OCI-LY1 (cell line): ENCODE results near the gene PHLDB3.
A peak's percentile ranks its signal among the peaks of the same experiment; 100 is the strongest.

Experiments used
- H2AFZ ChIP-seq: fragments of 200-600 bp; sonication (generic), shearing (Covaris generic); 2 replicates; pipeline ENCODE4 v1.6.0; 2014; ENCODE audit warnings: antibody characterized with exemption, mild to moderate bottlenecking, low read length
- H3F3A ChIP-seq: fragments of 200-600 bp; sonication (generic), shearing (Covaris generic); 2 replicates; pipeline ENCODE4 v1.6.0; 2014; ENCODE audit warnings: mild to moderate bottlenecking, antibody characterized with exemption, low read length, moderate library complexity; ENCODE audit not compliant: insufficient read depth
- H3K27ac ChIP-seq: fragments of 200-600 bp; sonication (generic); 2 replicates; pipeline ENCODE4 v1.5.1; 2014; ENCODE audit warnings: low read length, mixed run types, mild to moderate bottlenecking, low read depth; ENCODE audit not compliant: poor library complexity, severe bottlenecking
- H3K27me3 ChIP-seq: fragments of 200-600 bp; sonication (generic); 2 replicates; pipeline ENCODE4 v1.6.0; 2014; ENCODE audit warnings: antibody characterized with exemption, mild to moderate bottlenecking, low read length, moderate library complexity; ENCODE audit not compliant: insufficient read depth
- H3K36me3 ChIP-seq: fragments of 200-600 bp; sonication (generic); 2 replicates; pipeline ENCODE4 v1.6.1; 2014; ENCODE audit warnings: mild to moderate bottlenecking, antibody characterized with exemption, low read length, moderate library complexity, mixed read lengths; ENCODE audit not compliant: insufficient read depth
- H3K4me1 ChIP-seq: fragments of 200-600 bp; sonication (generic); 2 replicates; pipeline ENCODE4 v1.5.1; 2014; ENCODE audit warnings: mild to moderate bottlenecking, low read length, moderate library complexity; ENCODE audit not compliant: insufficient read depth, severe bottlenecking
- H3K4me2 ChIP-seq: fragments of 200-600 bp; sonication (generic), shearing (Covaris generic); 2 replicates; pipeline ENCODE4 v1.6.1; 2014; ENCODE audit warnings: low read length
- H3K4me3 ChIP-seq: fragments of 200-600 bp; sonication (generic); 2 replicates; pipeline ENCODE4 v1.5.1; 2014; ENCODE audit warnings: low read length, low read depth, mild to moderate bottlenecking, mixed read lengths; ENCODE audit not compliant: poor library complexity, severe bottlenecking
- H3K79me2 ChIP-seq: fragments of 200-600 bp; shearing (Covaris generic); 2 replicates; pipeline ENCODE4 v1.6.1; 2016; ENCODE audit warnings: mixed run types, low read length, mixed read lengths; ENCODE audit not compliant: insufficient read depth
- H3K9ac ChIP-seq: fragments of 200-600 bp; sonication (generic), shearing (Covaris generic); 2 replicates; pipeline ENCODE4 v1.6.1; 2014; ENCODE audit warnings: mild to moderate bottlenecking, low read length, mixed read lengths
- H3K9me2 ChIP-seq: fragments of 200-600 bp; sonication (generic), shearing (Covaris generic); 2 replicates; pipeline ENCODE4 v1.6.1; 2014; ENCODE audit warnings: low read depth, mild to moderate bottlenecking, low read length, mixed read lengths
- H3K9me3 ChIP-seq: fragments of 200-600 bp; shearing (Covaris generic); 2 replicates; pipeline ENCODE4 v1.6.1; 2014; ENCODE audit warnings: low read length, mixed read lengths
- H4K20me1 ChIP-seq: fragments of 200-600 bp; sonication (generic), shearing (Covaris generic); 2 replicates; pipeline ENCODE4 v1.6.0; 2016; ENCODE audit warnings: mild to moderate bottlenecking, low read length; ENCODE audit not compliant: insufficient read depth
- CTCF ChIP-seq: fragments of 200-600 bp; sonication (generic), shearing (Covaris generic); IDR thresholded peaks from 2 replicates; pipeline ENCODE4 v1.5.1; 2017; ENCODE audit warnings: mild to moderate bottlenecking, antibody characterized with exemption, low read length, moderate library complexity, mixed read lengths
- EZH2 ChIP-seq: fragments of 200-600 bp; sonication (generic), shearing (Covaris generic); IDR thresholded peaks from 2 replicates; pipeline ENCODE4 v1.8.0; 2017; ENCODE audit warnings: borderline replicate concordance, mixed run types, mild to moderate bottlenecking, antibody characterized with exemption, low read length, moderate library complexity, mixed read lengths

PHLDB3 gene

GRCh38 chr19:43450545-43450997, 54.0 kb downstream of the PHLDB3 start:
- Histone ChIP-seq H3K4me2 (no peak overlapping the region), H3K36me3 (no peaks in the 10 kb centered on the region), H3K4me1 (no peaks in the 10 kb centered on the region), H3K4me3 (no peak overlapping the region), H2AFZ (no peak overlapping the region), H3K79me2 (no peaks in the 10 kb centered on the region), H3K9me2 (no peaks in the 10 kb centered on the region), H3K27ac (no peak overlapping the region), H3K9ac (no peak overlapping the region), H3F3A (no peaks in the 10 kb centered on the region), H3K27me3 (no peaks in the 10 kb centered on the region), H4K20me1 (no peaks in the 10 kb centered on the region), H3K9me3 (no peaks in the 10 kb centered on the region)
- TF ChIP-seq CTCF (no peak), EZH2 (no peak)

- TF ChIP-seq CTCF (no peak), EZH2 (no peak)
- no peaks in the 10 kb centered on the region for H3F3A ChIP-seq
- no peaks in the 10 kb centered on the region for H3K79me2 ChIP-seq
- H3K27ac ChIP-seq: no peak overlapping the region
- no peak overlapping the region for H2AFZ ChIP-seq
- H3K4me1 ChIP-seq: no peaks in the 10 kb centered on the region
- no peak overlapping the region for H3K4me3 ChIP-seq
- no peak overlapping the region for H3K4me2 ChIP-seq
- no peaks in the 10 kb centered on the region for H3K36me3 ChIP-seq
- H3K9me3 ChIP-seq: no peaks in the 10 kb centered on the region
- H3K27me3 ChIP-seq: no peaks in the 10 kb centered on the region
- H3K9me2 ChIP-seq: no peaks in the 10 kb centered on the region
- no peak overlapping the region for H3K9ac ChIP-seq
- no peaks in the 10 kb centered on the region for H4K20me1 ChIP-seq
These were observed 56.9 kb downstream of the PHLDB3 start for GRCh38 chr19:43447655-43448054.

GRCh38 chr19:43446746-43447489, 57.6 kb downstream of the PHLDB3 start:
- Histone ChIP-seq H3K36me3 (no peaks in the 10 kb centered on the region), H2AFZ (no peak overlapping the region), H3K9me3 (no peaks in the 10 kb centered on the region), H3F3A (no peaks in the 10 kb centered on the region), H3K4me3 (no peak overlapping the region), H3K4me2 (no peak overlapping the region), H3K4me1 (no peaks in the 10 kb centered on the region), H3K27me3 (no peaks in the 10 kb centered on the region), H3K9me2 (no peaks in the 10 kb centered on the region), H4K20me1 (no peaks in the 10 kb centered on the region), H3K27ac (no peak overlapping the region), H3K9ac (no peak overlapping the region), H3K79me2 (no peaks in the 10 kb centered on the region)
- no peak for TF ChIP-seq EZH2
- TF ChIP-seq CTCF: peak; percentile 91
